GM12878 (cell line): ENCODE results near the gene GPR141. TPM values are rescaled to one million over a fixed set of nuclear protein-coding genes. Genes with fewer than 3 reads are reported as not detected.

Experiments
- BHLHE40 ChIP-seq, 2 experiments: fragments of 450-650 bp in 1 of 2; IDR thresholded peaks; 2 replicates each; pipeline ENCODE4 v1.6.1; 2011 to 2017; ENCODE audit warnings: low read depth in 2 of 2, borderline replicate concordance in 1 of 2, improper control_type of control experiment in 1 of 2, low read length in 1 of 2, mild to moderate bottlenecking in 1 of 2
- CBX3 ChIP-seq: fragments of 200-600 bp; sonication (generic); IDR thresholded peaks from 2 replicates; pipeline ENCODE4 v1.6.1; 2016; ENCODE audit warnings: low read depth, borderline replicate concordance
- FOXM1 ChIP-seq: IDR thresholded peaks from 2 replicates; pipeline ENCODE4 v1.6.1; 2012; ENCODE audit warnings: low read depth, mild to moderate bottlenecking, inconsistent platforms, low read length, moderate library complexity
- KLF5 ChIP-seq: fragments of 450-650 bp; IDR thresholded peaks from 2 replicates; pipeline ENCODE4 v1.6.1; 2014; ENCODE audit warnings: mild to moderate bottlenecking; ENCODE audit not compliant: partially characterized antibody
- POU2F2 ChIP-seq: IDR thresholded peaks from 3 replicates; pipeline ENCODE4 v1.6.1; 2011; ENCODE audit warnings: low read depth, mild to moderate bottlenecking, low read length, borderline replicate concordance
- SMARCA5 ChIP-seq: fragments of 450-650 bp; IDR thresholded peaks from 2 replicates; pipeline ENCODE4 v1.6.1; 2017; ENCODE audit warnings: mild to moderate bottlenecking
- SP1 ChIP-seq: IDR thresholded peaks from one replicate; pipeline ENCODE4 v1.6.1; 2011; ENCODE audit warnings: low read depth, low read length
- STAT1 ChIP-seq: fragments of 450-650 bp; conservative IDR thresholded peaks from 2 replicates; pipeline ENCODE4 v1.6.1; 2014; ENCODE audit warnings: antibody characterized with exemption, mild to moderate bottlenecking
- ZBED1 ChIP-seq: IDR thresholded peaks from 2 replicates; pipeline ENCODE4 v1.6.1; 2016; ENCODE audit warnings: borderline replicate concordance
- ZNF207 ChIP-seq: fragments of 450-650 bp; IDR thresholded peaks from 2 replicates; pipeline ENCODE4 v1.6.1; 2014; ENCODE audit warnings: antibody characterized with exemption, mild to moderate bottlenecking, borderline replicate concordance
- ZNF217 ChIP-seq: fragments of 450-650 bp; IDR thresholded peaks from 2 replicates; pipeline ENCODE4 v1.6.1; 2017; ENCODE audit warnings: antibody characterized with exemption, mild to moderate bottlenecking
- polyA plus RNA-seq, 11 experiments: library from polyadenylated mRNA; depleted of rRNA in 4 of 11; unstranded in 6 of 11; stranded (reverse) in 5 of 11; fragments of >200 nt; fragmentation: Nextera tagmentation in 4 of 11; fragmentation: Illumina TruSeq in 1 of 11; extraction: Ambion mirVana in 4 of 11; extraction: Trizol in 1 of 11; gene quantifications; 1 replicate in 1 of 11; 2 replicates in 10 of 11; pipeline versions ENCODE4 v1.2.1 to v1.2.3, GENCODE V29; 2011 to 2016; ENCODE audit warnings: inconsistent platforms in 2 of 11, missing spikeins in 2 of 11, low read depth in 1 of 11
- total RNA-seq, 4 experiments: library from RNA; depleted of rRNA in 3 of 4; stranded (reverse); fragments of >200 nt in 3 of 4; fragmentation: Illumina TruSeq in 1 of 4; extraction: Trizol in 1 of 4; gene quantifications; 2 replicates each; pipeline versions ENCODE4 v1.2.1 to v1.2.3, GENCODE V29; 2013 to 2021
- TF ChIP-seq, protein P1 (sequence below): IDR thresholded peaks from 2 replicates; pipeline ENCODE4 v1.6.1; 2012; ENCODE audit warnings: low read depth, low read length, improper control_type of control experiment
- TF ChIP-seq, protein P2 (sequence below): fragments of 450-650 bp; formaldehyde crosslinking; IDR thresholded peaks from 2 replicates; pipeline ENCODE4 v1.5.0; 2022; ENCODE audit warnings: mild to moderate bottlenecking, missing genetic modification characterization

Gene GPR141
- total and polyA plus RNA-seq, 10 of the 15 experiments (the other 5 are each of a cell fraction or from before 2014, with no cell fraction given), result 0.56 to 3.9 (median 1.2) TPM

DNA sequence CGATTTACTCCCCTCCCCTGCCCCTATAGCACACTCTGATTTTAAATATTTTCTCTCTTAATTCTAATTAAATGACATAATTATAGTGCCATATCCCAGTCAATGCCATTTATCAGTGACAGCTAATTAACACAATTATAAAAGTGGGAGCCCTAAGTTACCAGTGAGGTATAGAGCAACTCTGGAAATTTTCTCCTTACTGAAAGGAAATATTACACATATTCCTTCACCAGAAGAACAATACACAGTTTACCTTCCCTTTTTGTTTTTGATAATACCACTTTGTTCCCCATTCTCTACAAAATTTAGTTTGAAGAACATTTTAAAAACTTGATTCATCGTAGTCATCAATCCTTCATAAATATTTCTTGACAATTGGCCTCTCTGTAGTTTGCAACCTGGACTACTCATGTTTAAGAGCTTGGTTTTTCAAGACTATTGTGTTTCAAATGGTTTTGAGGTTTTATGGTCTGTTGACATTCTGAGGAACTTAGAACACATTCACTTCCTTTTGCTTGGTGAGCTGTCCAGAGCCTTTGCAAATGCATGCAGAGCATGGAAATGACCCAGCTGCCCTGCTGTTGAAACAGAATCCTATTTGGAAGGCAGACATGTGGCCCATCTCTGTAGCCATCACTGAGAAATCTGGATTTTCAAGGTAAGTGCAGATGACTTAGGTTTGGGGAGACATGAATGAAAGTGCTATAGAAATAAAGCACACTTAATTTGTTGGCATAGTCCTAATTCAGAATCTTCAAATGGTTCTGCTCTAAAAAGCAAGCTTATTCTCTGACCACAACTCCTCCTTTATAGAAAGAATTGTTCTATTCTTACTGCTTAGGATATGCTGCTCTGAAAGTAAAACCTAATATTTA lies at the start of gene GPR141 (continued):
- TF ChIP-seq STAT1 (no peak), FOXM1 (peak; percentile 69; the same call in 1 of the 2 replicates), KLF5 (no peak), POU2F2 (peak; percentile 85; the same call in 2 of the 3 replicates), ZBED1 (peak; percentile 27; the same call in 1 of the 2 replicates), SP1 (no peak), ZNF207 (no peak), ZNF217 (peak; percentile 79; the same call in 1 of the 2 replicates), SMARCA5 (no peak), CBX3 (no peak), BHLHE40 (IDR thresholded peaks at IDR 0.05; ENCODE audit: borderline replicate concordance in 1 of 2, low read depth in 2 of 2, low read length in 1 of 2) (no peak)
- TF ChIP-seq, protein P1, sequence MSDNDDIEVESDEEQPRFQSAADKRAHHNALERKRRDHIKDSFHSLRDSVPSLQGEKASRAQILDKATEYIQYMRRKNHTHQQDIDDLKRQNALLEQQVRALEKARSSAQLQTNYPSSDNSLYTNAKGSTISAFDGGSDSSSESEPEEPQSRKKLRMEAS, result no peak
- TF ChIP-seq, protein P2, sequence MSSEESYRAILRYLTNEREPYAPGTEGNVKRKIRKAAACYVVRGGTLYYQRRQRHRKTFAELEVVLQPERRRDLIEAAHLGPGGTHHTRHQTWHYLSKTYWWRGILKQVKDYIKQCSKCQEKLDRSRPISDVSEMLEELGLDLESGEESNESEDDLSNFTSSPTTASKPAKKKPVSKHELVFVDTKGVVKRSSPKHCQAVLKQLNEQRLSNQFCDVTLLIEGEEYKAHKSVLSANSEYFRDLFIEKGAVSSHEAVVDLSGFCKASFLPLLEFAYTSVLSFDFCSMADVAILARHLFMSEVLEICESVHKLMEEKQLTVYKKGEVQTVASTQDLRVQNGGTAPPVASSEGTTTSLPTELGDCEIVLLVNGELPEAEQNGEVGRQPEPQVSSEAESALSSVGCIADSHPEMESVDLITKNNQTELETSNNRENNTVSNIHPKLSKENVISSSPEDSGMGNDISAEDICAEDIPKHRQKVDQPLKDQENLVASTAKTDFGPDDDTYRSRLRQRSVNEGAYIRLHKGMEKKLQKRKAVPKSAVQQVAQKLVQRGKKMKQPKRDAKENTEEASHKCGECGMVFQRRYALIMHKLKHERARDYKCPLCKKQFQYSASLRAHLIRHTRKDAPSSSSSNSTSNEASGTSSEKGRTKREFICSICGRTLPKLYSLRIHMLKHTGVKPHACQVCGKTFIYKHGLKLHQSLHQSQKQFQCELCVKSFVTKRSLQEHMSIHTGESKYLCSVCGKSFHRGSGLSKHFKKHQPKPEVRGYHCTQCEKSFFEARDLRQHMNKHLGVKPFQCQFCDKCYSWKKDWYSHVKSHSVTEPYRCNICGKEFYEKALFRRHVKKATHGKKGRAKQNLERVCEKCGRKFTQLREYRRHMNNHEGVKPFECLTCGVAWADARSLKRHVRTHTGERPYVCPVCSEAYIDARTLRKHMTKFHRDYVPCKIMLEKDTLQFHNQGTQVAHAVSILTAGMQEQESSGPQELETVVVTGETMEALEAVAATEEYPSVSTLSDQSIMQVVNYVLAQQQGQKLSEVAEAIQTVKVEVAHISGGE (CRISPR knock-in tag), result no peak
